ENCODE data around the gene ACOT11.

GRCh38 chr1:54559771-54560231 is 11.8 kb downstream of the ACOT11 start:
- TF ChIP-seq GMEB2 (CRISPR knock-in tag; IDR thresholded peaks at IDR 0.05; ENCODE audit: low read depth), result no peak
- no peak for TF ChIP-seq ZNF766 (CRISPR knock-in tag; IDR thresholded peaks at IDR 0.05; ENCODE audit: borderline replicate concordance)
- no peak for TF ChIP-seq KDM1A (CRISPR knock-in tag; IDR thresholded peaks at IDR 0.05)
- TF ChIP-seq ATM (IDR thresholded peaks at IDR 0.05; ENCODE audit: borderline replicate concordance), result no peak
- no peak for TF ChIP-seq KMT2A (CRISPR knock-in tag; IDR thresholded peaks at IDR 0.05)
- no peak for TF ChIP-seq SALL2 (CRISPR knock-in tag; IDR thresholded peaks at IDR 0.05)
- TF ChIP-seq RFX5 (IDR thresholded peaks at IDR 0.05; ENCODE audit: low read depth, low read length), result no peak
- no peak for TF ChIP-seq EZH2 (conservative IDR thresholded peaks at IDR 0.05; ENCODE audit: low read depth, low read length)
- TF ChIP-seq, protein P1, sequence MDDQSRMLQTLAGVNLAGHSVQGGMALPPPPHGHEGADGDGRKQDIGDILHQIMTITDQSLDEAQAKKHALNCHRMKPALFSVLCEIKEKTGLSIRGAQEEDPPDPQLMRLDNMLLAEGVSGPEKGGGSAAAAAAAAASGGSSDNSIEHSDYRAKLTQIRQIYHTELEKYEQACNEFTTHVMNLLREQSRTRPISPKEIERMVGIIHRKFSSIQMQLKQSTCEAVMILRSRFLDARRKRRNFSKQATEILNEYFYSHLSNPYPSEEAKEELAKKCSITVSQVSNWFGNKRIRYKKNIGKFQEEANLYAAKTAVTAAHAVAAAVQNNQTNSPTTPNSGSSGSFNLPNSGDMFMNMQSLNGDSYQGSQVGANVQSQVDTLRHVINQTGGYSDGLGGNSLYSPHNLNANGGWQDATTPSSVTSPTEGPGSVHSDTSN (CRISPR knock-in tag; IDR thresholded peaks at IDR 0.05; ENCODE audit: borderline replicate concordance), result no peak
- TF ChIP-seq, protein P2, sequence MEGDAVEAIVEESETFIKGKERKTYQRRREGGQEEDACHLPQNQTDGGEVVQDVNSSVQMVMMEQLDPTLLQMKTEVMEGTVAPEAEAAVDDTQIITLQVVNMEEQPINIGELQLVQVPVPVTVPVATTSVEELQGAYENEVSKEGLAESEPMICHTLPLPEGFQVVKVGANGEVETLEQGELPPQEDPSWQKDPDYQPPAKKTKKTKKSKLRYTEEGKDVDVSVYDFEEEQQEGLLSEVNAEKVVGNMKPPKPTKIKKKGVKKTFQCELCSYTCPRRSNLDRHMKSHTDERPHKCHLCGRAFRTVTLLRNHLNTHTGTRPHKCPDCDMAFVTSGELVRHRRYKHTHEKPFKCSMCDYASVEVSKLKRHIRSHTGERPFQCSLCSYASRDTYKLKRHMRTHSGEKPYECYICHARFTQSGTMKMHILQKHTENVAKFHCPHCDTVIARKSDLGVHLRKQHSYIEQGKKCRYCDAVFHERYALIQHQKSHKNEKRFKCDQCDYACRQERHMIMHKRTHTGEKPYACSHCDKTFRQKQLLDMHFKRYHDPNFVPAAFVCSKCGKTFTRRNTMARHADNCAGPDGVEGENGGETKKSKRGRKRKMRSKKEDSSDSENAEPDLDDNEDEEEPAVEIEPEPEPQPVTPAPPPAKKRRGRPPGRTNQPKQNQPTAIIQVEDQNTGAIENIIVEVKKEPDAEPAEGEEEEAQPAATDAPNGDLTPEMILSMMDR (CRISPR knock-in tag; IDR thresholded peaks at IDR 0.05), result no peak
- TF ChIP-seq ZNF644 (CRISPR knock-in tag; IDR thresholded peaks at IDR 0.05; ENCODE audit: low read depth), result no peak
- no peak for TF ChIP-seq MAFG (CRISPR knock-in tag; IDR thresholded peaks at IDR 0.05)
- no peak for TF ChIP-seq ZNF317 (CRISPR knock-in tag; IDR thresholded peaks at IDR 0.05)
- no peak for TF ChIP-seq MEIS1 (CRISPR knock-in tag; IDR thresholded peaks at IDR 0.05; ENCODE audit: borderline replicate concordance)

Measured in HepG2 (cell line).